ENCODE results near the gene KBTBD13.
"Not testable (repeated sequence)": the region's sequence is repeated elsewhere in the genome, so short reads cannot be mapped to it uniquely, and the experiment has no call there.

The KBTBD13 gene

DNA sequence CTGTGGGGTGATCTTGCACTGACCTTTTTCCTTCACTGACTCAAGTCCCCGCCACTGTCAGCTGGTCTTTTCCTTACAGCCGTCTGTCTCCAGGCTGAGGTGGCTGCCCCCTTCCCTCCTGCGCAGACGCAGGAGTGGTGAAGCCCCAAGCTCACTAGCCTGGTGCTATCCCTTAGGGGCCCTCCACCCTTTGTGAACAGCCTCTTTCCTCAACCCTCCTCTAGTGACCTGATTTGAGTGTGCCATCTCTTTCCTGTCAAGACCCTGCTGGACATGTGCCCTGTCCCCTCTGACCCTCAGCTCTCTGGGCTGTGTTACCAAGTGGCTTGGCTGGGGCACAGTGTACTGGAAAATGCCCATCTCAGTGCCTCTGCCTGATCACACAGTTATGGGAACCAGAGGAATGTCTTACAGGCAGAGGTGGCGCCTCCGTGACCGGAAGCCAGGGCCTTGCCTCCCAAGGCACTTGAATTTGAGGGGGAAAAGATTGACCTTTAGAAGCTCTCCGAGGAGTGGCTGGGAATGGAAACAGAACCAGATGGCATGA lies 8.7 kb downstream of the KBTBD13 start:
- H3K4me3 ChIP-seq (ENCODE audit: low read depth in 1 of 2, low read length in 2 of 2) = no peak overlapping the region
- peak overlapping the region; percentile 85 for H3K27ac ChIP-seq (ENCODE audit: low read depth, low read length)
- H3K4me1 ChIP-seq (ENCODE audit: insufficient read depth, low read length) = peaks cover 78% of the 10 kb centered on the region
- no peaks in the 10 kb centered on the region for H3K9me3 ChIP-seq (ENCODE audit: low read length)
- no peaks in the 10 kb centered on the region for H3K36me3 ChIP-seq (ENCODE audit: insufficient read depth, low read length)
- no peaks in the 10 kb centered on the region for H3K27me3 ChIP-seq (ENCODE audit: control insufficient read depth in 1 of 2, insufficient read depth in 2 of 2, low read length in 2 of 2)
- H3K9ac ChIP-seq (ENCODE audit: low read length) = no peak overlapping the region

- H3K36me3 ChIP-seq (ENCODE audit: insufficient read depth, low read length) = no peaks in the 10 kb centered on the region
- H3K4me3 ChIP-seq (ENCODE audit: low read depth in 1 of 2, low read length in 2 of 2) = no peak overlapping the region
- peaks cover 75% of the 10 kb centered on the region for H3K4me1 ChIP-seq (ENCODE audit: insufficient read depth, low read length)
- peak overlapping the region; percentile 85 for H3K27ac ChIP-seq (ENCODE audit: low read depth, low read length)
- H3K9ac ChIP-seq (ENCODE audit: low read length) = no peak overlapping the region
- no peaks in the 10 kb centered on the region for H3K27me3 ChIP-seq (ENCODE audit: control insufficient read depth in 1 of 2, insufficient read depth in 2 of 2, low read length in 2 of 2)
- H3K9me3 ChIP-seq (ENCODE audit: low read length) = no peaks in the 10 kb centered on the region
Measured at GRCh38 chr15:65085990-65086679, 9.6 kb downstream of the KBTBD13 start.

GRCh38 chr15:65086680-65087111 lies 10.2 kb downstream of the KBTBD13 start:
- no peaks in the 10 kb centered on the region for H3K9me3 ChIP-seq (ENCODE audit: low read length)
- H3K9ac ChIP-seq (ENCODE audit: low read length) = peak overlapping the region; percentile 74
- H3K27me3 ChIP-seq (ENCODE audit: control insufficient read depth in 1 of 2, insufficient read depth in 2 of 2, low read length in 2 of 2) = no peaks in the 10 kb centered on the region
- H3K36me3 ChIP-seq (ENCODE audit: insufficient read depth, low read length) = no peaks in the 10 kb centered on the region
- peak overlapping the region; percentile 85 for H3K27ac ChIP-seq (ENCODE audit: low read depth, low read length)
- H3K4me3 ChIP-seq (ENCODE audit: low read depth in 1 of 2, low read length in 2 of 2) = no peak overlapping the region
- peaks cover 74% of the 10 kb centered on the region for H3K4me1 ChIP-seq (ENCODE audit: insufficient read depth, low read length)

DNA sequence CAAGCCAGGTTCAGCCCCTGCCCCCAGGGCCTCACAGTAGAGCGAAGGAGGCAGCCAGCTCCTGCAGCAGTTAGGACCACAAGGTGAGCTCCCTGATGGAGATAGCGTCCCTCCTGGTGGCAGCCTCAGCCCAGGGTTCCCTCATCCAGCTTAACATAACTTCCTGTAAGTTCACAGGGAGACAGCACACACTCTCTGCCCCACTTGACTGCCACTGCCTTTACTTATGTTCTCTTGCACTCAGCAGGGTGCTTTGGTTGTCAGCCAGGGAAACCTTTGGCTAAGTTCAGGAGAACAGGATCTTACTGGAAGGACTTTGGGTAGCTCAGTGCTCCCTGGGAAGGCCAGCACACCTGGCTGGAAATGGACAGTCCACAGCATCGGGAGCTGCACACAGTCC lies 10.9 kb downstream of the KBTBD13 start:
- Histone ChIP-seq H3K9me3 (ENCODE audit: low read length) (no peaks in the 10 kb centered on the region), H3K9ac (ENCODE audit: low read length) (peak overlapping the region; percentile 74), H3K36me3 (ENCODE audit: insufficient read depth, low read length) (no peaks in the 10 kb centered on the region), H3K4me1 (ENCODE audit: insufficient read depth, low read length) (peaks cover 74% of the 10 kb centered on the region), H3K4me3 (ENCODE audit: low read depth in 1 of 2, low read length in 2 of 2) (no peak overlapping the region), H3K27ac (ENCODE audit: low read depth, low read length) (peak overlapping the region; percentile 85), H3K27me3 (ENCODE audit: control insufficient read depth in 1 of 2, insufficient read depth in 2 of 2, low read length in 2 of 2) (no peaks in the 10 kb centered on the region)

DNA sequence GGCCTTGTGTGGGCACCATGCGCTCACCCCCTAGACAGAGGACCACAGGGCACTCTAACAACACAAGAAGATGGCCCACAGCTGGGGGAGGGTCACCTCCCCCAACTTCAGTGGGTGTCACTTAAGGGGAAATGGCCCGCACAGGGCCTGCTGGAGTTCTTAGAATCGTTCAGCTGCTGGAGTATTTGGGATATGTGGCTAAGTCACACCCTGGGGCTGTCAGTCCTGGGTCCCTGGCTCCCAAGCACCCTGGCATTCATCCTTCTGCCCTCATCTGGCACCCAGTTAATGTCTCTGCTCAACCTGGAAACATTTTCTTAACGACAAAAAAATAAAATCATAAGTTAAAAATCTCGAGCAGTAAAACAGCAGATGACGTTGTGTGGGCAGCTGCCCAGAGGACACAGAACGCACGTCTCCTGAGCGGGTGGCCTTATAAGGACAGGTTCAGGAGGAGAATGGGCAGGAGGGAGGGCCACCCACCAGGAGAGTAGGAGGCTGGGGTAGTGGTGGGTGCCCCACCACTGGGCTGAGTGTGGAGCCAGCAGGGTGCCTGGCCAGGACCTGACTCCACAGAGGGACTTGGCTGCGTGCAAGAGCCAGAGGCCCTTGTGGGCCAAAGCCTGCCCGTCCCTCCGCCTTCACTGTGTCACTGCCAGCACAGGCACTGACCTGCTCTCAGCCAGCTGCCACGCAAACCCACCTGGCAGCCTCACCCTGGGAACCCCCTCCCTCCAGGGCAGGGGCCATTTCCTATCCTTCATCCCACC lies 11.5 kb downstream of the KBTBD13 start:
- Histone ChIP-seq H3K27ac (ENCODE audit: low read depth, low read length) (peak overlapping the region; percentile 85), H3K36me3 (ENCODE audit: insufficient read depth, low read length) (no peaks in the 10 kb centered on the region), H3K9ac (ENCODE audit: low read length) (peak overlapping the region; percentile 74), H3K27me3 (ENCODE audit: control insufficient read depth in 1 of 2, insufficient read depth in 2 of 2, low read length in 2 of 2) (no peaks in the 10 kb centered on the region), H3K4me3 (ENCODE audit: low read depth in 1 of 2, low read length in 2 of 2) (no peak overlapping the region), H3K9me3 (ENCODE audit: low read length) (no peaks in the 10 kb centered on the region), H3K4me1 (ENCODE audit: insufficient read depth, low read length) (peaks cover 74% of the 10 kb centered on the region)

DNA sequence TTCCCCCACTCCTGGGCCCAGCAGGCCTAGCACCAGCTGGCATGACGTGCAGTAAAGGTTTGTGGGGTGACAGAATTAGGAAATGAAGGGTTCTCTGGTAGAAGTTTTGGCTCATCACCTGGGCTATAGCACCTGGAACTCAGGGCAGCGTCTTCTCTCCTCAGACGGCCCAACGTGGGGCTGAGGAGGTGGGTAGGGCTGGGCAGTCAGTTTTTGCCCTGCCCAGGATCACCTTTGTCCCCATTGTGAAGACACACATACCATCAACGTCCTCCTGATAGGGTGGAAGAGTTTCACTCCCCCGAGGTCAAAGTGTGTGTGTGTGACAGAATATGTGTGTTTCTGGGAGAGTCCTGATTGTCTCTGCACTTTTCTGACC lies 12.1 kb downstream of the KBTBD13 start:
- Histone ChIP-seq H3K4me1 (ENCODE audit: insufficient read depth, low read length) (peaks cover 74% of the 10 kb centered on the region), H3K27ac (ENCODE audit: low read depth, low read length) (peak overlapping the region; percentile 85), H3K9me3 (ENCODE audit: low read length) (no peaks in the 10 kb centered on the region), H3K27me3 (ENCODE audit: control insufficient read depth in 1 of 2, insufficient read depth in 2 of 2, low read length in 2 of 2) (no peaks in the 10 kb centered on the region), H3K9ac (ENCODE audit: low read length) (no peak overlapping the region), H3K36me3 (ENCODE audit: insufficient read depth, low read length) (no peaks in the 10 kb centered on the region), H3K4me3 (ENCODE audit: low read depth in 1 of 2, low read length in 2 of 2) (no peak overlapping the region)

- Histone ChIP-seq H3K27ac (ENCODE audit: low read depth, low read length) (peak overlapping the region; percentile 85), H3K27me3 (ENCODE audit: control insufficient read depth in 1 of 2, insufficient read depth in 2 of 2, low read length in 2 of 2) (no peaks in the 10 kb centered on the region), H3K9me3 (ENCODE audit: low read length) (no peaks in the 10 kb centered on the region), H3K36me3 (ENCODE audit: insufficient read depth, low read length) (no peaks in the 10 kb centered on the region), H3K9ac (ENCODE audit: low read length) (no peak overlapping the region), H3K4me1 (ENCODE audit: insufficient read depth, low read length) (peaks cover 78% of the 10 kb centered on the region), H3K4me3 (ENCODE audit: low read depth in 1 of 2, low read length in 2 of 2) (no peak overlapping the region)
Measured at GRCh38 chr15:65089206-65089824, 12.8 kb downstream of the KBTBD13 start.

DNA sequence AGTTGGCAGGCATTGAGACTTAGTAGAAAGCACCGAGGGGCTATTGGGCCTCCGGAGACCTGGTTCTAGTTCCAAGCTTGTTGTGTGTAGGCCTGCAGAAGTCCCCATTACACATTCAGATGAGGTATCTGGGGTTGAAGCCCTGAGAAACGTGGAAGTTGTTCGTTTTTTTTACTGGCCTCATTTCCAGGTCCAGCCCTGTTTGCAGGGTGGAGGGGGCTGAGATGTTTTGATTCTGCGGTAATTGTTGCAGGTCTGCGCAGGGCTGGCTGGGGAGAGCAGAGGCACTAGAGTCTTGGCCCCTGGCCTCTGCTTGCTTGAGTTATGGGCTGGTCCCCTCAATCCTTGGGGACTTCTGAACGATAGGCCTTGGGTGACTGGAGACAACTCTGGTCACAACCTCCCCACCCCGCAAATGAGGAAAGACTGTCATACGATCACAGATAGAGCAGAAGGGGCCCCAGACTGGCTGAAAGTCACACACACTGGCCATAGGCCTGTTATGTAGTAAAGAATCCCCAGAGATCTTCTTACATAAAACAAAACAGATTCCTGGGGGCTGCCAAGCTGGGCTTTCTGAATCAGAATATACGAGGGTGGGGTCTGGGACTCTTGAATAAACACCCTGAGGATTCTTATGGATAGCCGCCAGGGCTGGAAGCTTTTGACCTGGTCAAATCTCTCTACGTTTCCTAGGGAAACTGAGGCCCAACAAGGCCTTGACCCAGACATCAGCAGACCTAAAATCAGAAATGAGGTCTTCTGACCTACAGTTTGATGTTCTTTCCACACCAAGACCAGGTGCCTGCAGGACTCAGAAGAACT lies 15.6 kb downstream of the KBTBD13 start:
- Histone ChIP-seq H3K27ac (ENCODE audit: low read depth, low read length) (peak overlapping the region; percentile 35), H3K36me3 (ENCODE audit: insufficient read depth, low read length) (no peaks in the 10 kb centered on the region), H3K9ac (ENCODE audit: low read length) (peak overlapping the region; percentile 12), H3K27me3 (ENCODE audit: control insufficient read depth in 1 of 2, insufficient read depth in 2 of 2, low read length in 2 of 2) (no peaks in the 10 kb centered on the region), H3K9me3 (ENCODE audit: low read length) (no peaks in the 10 kb centered on the region), H3K4me1 (ENCODE audit: insufficient read depth, low read length) (peaks cover 80% of the 10 kb centered on the region), H3K4me3 (ENCODE audit: low read depth in 1 of 2, low read length in 2 of 2) (no peak overlapping the region)

DNA sequence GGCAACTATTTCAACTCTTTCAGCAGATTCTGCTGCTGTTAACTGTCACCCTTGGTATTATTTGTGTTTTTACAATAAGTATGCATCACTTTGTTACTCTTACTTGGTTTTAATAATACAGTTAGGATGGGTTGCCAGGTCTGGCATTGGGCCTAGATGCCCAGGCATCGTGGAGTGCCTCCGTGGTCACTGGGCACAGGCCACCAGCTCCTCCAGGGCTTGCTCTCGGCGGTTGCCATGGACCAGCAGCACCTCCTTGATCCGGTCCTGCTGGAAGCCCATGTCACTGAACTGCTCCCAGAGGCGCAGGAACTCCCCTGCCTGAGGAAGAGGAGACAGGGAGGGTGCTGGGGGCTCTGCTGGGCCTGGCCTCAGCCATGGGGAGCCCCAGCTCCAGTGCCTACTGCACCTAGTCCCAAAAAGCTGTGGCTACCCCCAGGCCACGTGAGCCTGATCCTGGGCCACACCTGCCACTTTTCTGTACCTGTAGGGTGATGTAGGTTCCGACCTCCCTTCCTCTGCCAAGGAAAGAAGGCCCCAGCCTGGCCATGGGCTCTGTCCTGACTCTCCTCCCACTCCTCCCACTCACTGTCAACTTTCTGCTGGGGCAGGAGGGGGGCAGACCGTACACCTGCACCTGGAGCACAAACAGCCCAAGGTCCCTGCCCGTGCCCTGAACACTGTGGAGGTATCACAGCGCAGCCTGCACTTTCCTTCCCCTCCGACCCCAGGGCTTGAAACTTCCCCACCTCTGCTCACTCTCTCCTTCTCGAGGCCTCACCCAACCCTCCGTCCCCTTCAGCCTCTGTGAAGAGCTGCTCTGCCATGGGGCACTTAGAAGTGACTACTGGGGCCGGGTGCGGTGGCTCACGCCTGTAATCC lies 16.6 kb downstream of the KBTBD13 start:
- peaks cover 72% of the 10 kb centered on the region for H3K4me1 ChIP-seq (ENCODE audit: insufficient read depth, low read length)
- peak overlapping the region; percentile 28 for H3K27ac ChIP-seq (ENCODE audit: low read depth, low read length)
- no peak overlapping the region for H3K4me3 ChIP-seq (ENCODE audit: low read depth in 1 of 2, low read length in 2 of 2)
- H3K9ac ChIP-seq (ENCODE audit: low read length) = peak overlapping the region; percentile 12
- H3K36me3 ChIP-seq (ENCODE audit: insufficient read depth, low read length) = peaks cover under 1% of the 10 kb centered on the region
- H3K9me3 ChIP-seq (ENCODE audit: low read length) = no peaks in the 10 kb centered on the region
- H3K27me3 ChIP-seq (ENCODE audit: control insufficient read depth in 1 of 2, insufficient read depth in 2 of 2, low read length in 2 of 2) = no peaks in the 10 kb centered on the region

DNA sequence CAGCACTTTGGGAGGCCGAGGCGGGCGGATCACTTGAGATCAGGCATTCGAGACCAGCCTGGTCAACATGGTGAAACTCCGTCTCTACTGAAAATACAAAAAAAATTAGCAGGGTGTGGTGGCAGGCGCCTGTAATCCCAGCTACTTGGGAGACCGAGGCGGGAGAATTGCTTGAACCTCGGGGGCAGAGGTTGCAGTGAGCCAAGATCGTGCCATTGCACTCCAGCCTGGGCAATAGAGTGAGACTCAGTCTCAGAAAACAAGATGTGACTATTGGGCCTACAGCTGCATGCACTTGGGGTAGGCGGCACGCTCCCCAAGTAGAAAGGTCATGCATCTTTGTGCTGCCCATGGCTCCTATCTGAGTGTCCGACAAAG lies 17.2 kb downstream of the KBTBD13 start:
- H3K27me3 ChIP-seq (ENCODE audit: control insufficient read depth in 1 of 2, insufficient read depth in 2 of 2, low read length in 2 of 2); H3K36me3 ChIP-seq (ENCODE audit: insufficient read depth, low read length); H3K9me3 ChIP-seq (ENCODE audit: low read length); H3K4me3 ChIP-seq (ENCODE audit: low read depth in 1 of 2, low read length in 2 of 2); H3K9ac ChIP-seq (ENCODE audit: low read length): not testable (repeated sequence)
- Histone ChIP-seq H3K27ac (ENCODE audit: low read depth, low read length) (peak overlapping the region; percentile 69), H3K4me1 (ENCODE audit: insufficient read depth, low read length) (peaks cover 66% of the 10 kb centered on the region)
